ENCODE measurements around the gene LTBP4. TPM values are rescaled to one million over a fixed set of nuclear protein-coding genes. Genes with fewer than 3 reads are reported as not detected.

LTBP4 gene
- total RNA-seq, 1 donor from 2014 or later = 24.7 TPM

- Histone ChIP-seq H2AFZ (replicated peaks) (no peak overlapping the region), H3K27me3 (peaks cover 7% of the 10 kb centered on the region), H3K4me3 (no peak overlapping the region), H4K20me1 (ENCODE audit: low read depth) (no peaks in the 10 kb centered on the region), H3K9me3 (ENCODE audit: low read depth) (no peaks in the 10 kb centered on the region), H3F3A (ENCODE audit: low read depth) (no peaks in the 10 kb centered on the region), H3K36me3 (no peaks in the 10 kb centered on the region), H3K9ac (no peak overlapping the region), H3K79me2 (ENCODE audit: low read depth) (no peaks in the 10 kb centered on the region), H3K27ac (no peak overlapping the region), H3K4me2 (no peak overlapping the region), H3K4me1 (no peaks in the 10 kb centered on the region)
- Mint-ChIP-seq H3K27me3 (ENCODE audit: insufficient read depth, low read depth) (peaks cover 11% of the 10 kb centered on the region), H3K9me3 (no peaks in the 10 kb centered on the region), H3K4me3 (no peak overlapping the region), H3K27ac (no peak overlapping the region), H3K4me1 (peaks cover 5% of the 10 kb centered on the region), H3K36me3 (no peaks in the 10 kb centered on the region)
- no peak for DNase-seq (ENCODE audit: low spot score)
- TF ChIP-seq CTCF (IDR thresholded peaks at IDR 0.05) = no peak
- TF ChIP-seq EZH2 (IDR thresholded peaks at IDR 0.05) = no peak
- no peak for TF ChIP-seq EZH2phosphoT487 (IDR thresholded peaks at IDR 0.05)
Measured at GRCh38 chr19:40659116-40659515, 57.9 kb downstream of the LTBP4 start.

DNA sequence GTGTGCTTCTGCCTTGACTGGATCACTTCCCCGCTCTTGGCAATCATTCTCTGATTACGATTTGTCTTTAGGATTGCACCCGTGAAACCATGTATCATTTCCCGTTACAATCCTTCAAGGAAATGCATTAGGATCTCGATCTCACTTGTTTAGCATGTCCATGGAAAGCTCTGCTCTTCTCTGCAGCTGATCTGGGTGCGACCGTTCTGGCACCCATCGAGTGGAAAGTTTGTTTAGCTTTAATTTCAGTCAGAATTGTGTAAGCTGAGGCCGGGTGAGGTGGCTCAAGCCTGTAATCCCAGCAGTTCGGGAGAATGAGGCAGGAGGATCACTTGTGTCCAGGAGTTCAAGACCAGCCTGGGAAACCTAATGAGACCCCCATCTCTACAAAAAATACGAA lies 58.4 kb downstream of the LTBP4 start:
- no peak overlapping the region for H3K27ac Mint-ChIP-seq
- no peaks in the 10 kb centered on the region for H3K9me3 Mint-ChIP-seq

GRCh38 chr19:40661616-40662015 lies 60.4 kb downstream of the LTBP4 start:
- Mint-ChIP-seq H3K4me3 (peak overlapping the region; percentile 46), H3K36me3 (no peaks in the 10 kb centered on the region), H3K9me3 (no peaks in the 10 kb centered on the region), H3K27ac (peak overlapping the region; percentile 38), H3K27me3 (ENCODE audit: insufficient read depth, low read depth) (peaks cover 14% of the 10 kb centered on the region), H3K4me1 (peaks cover 5% of the 10 kb centered on the region)
- H4K20me1 ChIP-seq (ENCODE audit: low read depth) = no peaks in the 10 kb centered on the region
- DNase-seq (ENCODE audit: low spot score) = no peak
- H3K4me1 ChIP-seq = no peaks in the 10 kb centered on the region
- peaks cover 8% of the 10 kb centered on the region for H3K27me3 ChIP-seq
- H3K4me3 ChIP-seq = no peak overlapping the region
- no peaks in the 10 kb centered on the region for H3K9me3 ChIP-seq (ENCODE audit: low read depth)
- H3K9ac ChIP-seq = no peak overlapping the region
- TF ChIP-seq CTCF (IDR thresholded peaks at IDR 0.05) (no peak), EZH2phosphoT487 (IDR thresholded peaks at IDR 0.05) (no peak), EZH2 (IDR thresholded peaks at IDR 0.05) (no peak)
- H3F3A ChIP-seq (ENCODE audit: low read depth) = no peaks in the 10 kb centered on the region
- H3K36me3 ChIP-seq = no peaks in the 10 kb centered on the region
- H2AFZ ChIP-seq (replicated peaks) = no peak overlapping the region
- no peak overlapping the region for H3K27ac ChIP-seq
- no peak overlapping the region for H3K4me2 ChIP-seq
- no peaks in the 10 kb centered on the region for H3K79me2 ChIP-seq (ENCODE audit: low read depth)

More for the DNA sequence above, 58.4 kb downstream of the LTBP4 start:
- Histone ChIP-seq H3K4me2 (no peak overlapping the region), H3K79me2 (ENCODE audit: low read depth) (no peaks in the 10 kb centered on the region), H3K27ac (no peak overlapping the region), H3K9ac (no peak overlapping the region), H3K4me1 (no peaks in the 10 kb centered on the region), H3K27me3 (peaks cover 8% of the 10 kb centered on the region), H3K36me3 (no peaks in the 10 kb centered on the region), H3F3A (ENCODE audit: low read depth) (no peaks in the 10 kb centered on the region), H3K9me3 (ENCODE audit: low read depth) (no peaks in the 10 kb centered on the region), H4K20me1 (ENCODE audit: low read depth) (no peaks in the 10 kb centered on the region), H3K4me3 (no peak overlapping the region), H2AFZ (replicated peaks) (no peak overlapping the region)
- no peak for TF ChIP-seq EZH2phosphoT487 (IDR thresholded peaks at IDR 0.05)
- no peak for TF ChIP-seq CTCF (IDR thresholded peaks at IDR 0.05)
- TF ChIP-seq EZH2 (IDR thresholded peaks at IDR 0.05) = no peak
- H3K4me1 Mint-ChIP-seq = peaks cover 5% of the 10 kb centered on the region
- H3K27me3 Mint-ChIP-seq (ENCODE audit: insufficient read depth, low read depth) = peaks cover 12% of the 10 kb centered on the region
- no peaks in the 10 kb centered on the region for H3K36me3 Mint-ChIP-seq
- H3K4me3 Mint-ChIP-seq = no peak overlapping the region
- no peak for DNase-seq (ENCODE audit: low spot score)
